Lung (tissue), 12 donors: ENCODE measurements around the gene DNAH14. TPM values are rescaled to one million over a fixed set of nuclear protein-coding genes. Genes with fewer than 3 reads are reported as not detected.

Experiments used
- ATAC-seq: fragments of 200-7000 bp; cut with Tn5 transposase; one replicate; pipeline ENCODE4 v1.9.1; 2020; ENCODE audit warnings: moderate number of reproducible peaks; ENCODE audit not compliant: insufficient read depth, low FRiP score
- DNase-seq, 3 donors: peaks; one replicate each; pipeline ENCODE4 v3.0.0-alpha.2; 2013 to 2017
- H3K27ac ChIP-seq, 2 donors: one replicate each; pipeline ENCODE4 v1.5.1; 2013; ENCODE audit warnings: mild to moderate bottlenecking in 2 of 2, moderate library complexity in 2 of 2, control low read depth in 1 of 2, inconsistent platforms in 1 of 2, low read depth in 1 of 2, low read length in 1 of 2
- H3K27me3 ChIP-seq, 3 donors: one replicate each; pipeline ENCODE4 v1.5.1; 2013; ENCODE audit warnings: low read length in 2 of 3; ENCODE audit not compliant: control insufficient read depth in 3 of 3, insufficient read depth in 3 of 3
- H3K36me3 ChIP-seq, 4 donors: one replicate each; pipeline ENCODE4 v1.5.1; 2013; ENCODE audit warnings: low read length in 4 of 4, mild to moderate bottlenecking in 1 of 4, moderate library complexity in 1 of 4; ENCODE audit not compliant: control insufficient read depth in 4 of 4, insufficient read depth in 4 of 4
- H3K4me1 ChIP-seq, 5 donors: one replicate each; pipeline ENCODE4 v1.5.1; 2013; ENCODE audit warnings: low read length in 5 of 5, mild to moderate bottlenecking in 2 of 5, moderate library complexity in 1 of 5; ENCODE audit not compliant: control insufficient read depth in 5 of 5, insufficient read depth in 5 of 5
- H3K4me3 ChIP-seq: one replicate; pipeline ENCODE4 v1.5.1; 2013; ENCODE audit warnings: mild to moderate bottlenecking, control low read depth, moderate library complexity
- H3K9ac ChIP-seq, 2 donors: one replicate each; pipeline ENCODE4 v1.5.1; 2013; ENCODE audit warnings: low read length in 2 of 2, control low read depth in 1 of 2; ENCODE audit not compliant: insufficient read depth in 1 of 2
- H3K9me3 ChIP-seq, 4 donors: one replicate each; pipeline ENCODE4 v1.5.1; 2013; ENCODE audit warnings: low read length in 3 of 4, mild to moderate bottlenecking in 1 of 4, moderate library complexity in 1 of 4; ENCODE audit not compliant: control insufficient read depth in 4 of 4, insufficient read depth in 3 of 4
- WGBS, 2 donors: extraction: QIAGEN DNeasy Blood & Tissue Kit; methylation state at CpG; one replicate each; pipeline ENCODE4 v1.1.7; 2013; 5-methylcytosine and 5-hydroxymethylcytosine counted together
- polyA plus RNA-seq, 2 donors: library from polyadenylated mRNA; stranded (reverse); fragments of 200-250 nt; gene quantifications; one replicate each; pipeline ENCODE4 v1.2.1, GENCODE V29; 2013
- total RNA-seq, 2 donors: library from RNA; depleted of rRNA in 1 of 2; stranded (reverse); fragments of >200 nt in 1 of 2; gene quantifications; one replicate each; pipeline ENCODE4 v1.2.1, GENCODE V29; 2014 to 2021
- TF ChIP-seq, protein P1 (sequence below): IDR thresholded peaks from 2 replicates; pipeline ENCODE4 v1.5.1; 2012; ENCODE audit warnings: mild to moderate bottlenecking; ENCODE audit errors: control extremely low read depth, extremely low read depth
- donor health status: control.
- donor health status: control.
- donor health status: Bipolar disorder and iron deficiency.
- donor health status: healthy.
- donor health status: DM: yes; HTN: yes; CAD: no.

Gene DNAH14
- total and polyA plus RNA-seq, 4 donors: 3.0 to 61.3 (median 7.9) TPM

- Histone ChIP-seq H3K9ac (no peak overlapping the region), H3K36me3 (no peaks in the 10 kb centered on the region), H3K4me3 (no peak overlapping the region), H3K4me1 (no peaks in the 10 kb centered on the region), H3K9me3 (peaks cover 0 to 2% (median 0%) of the 10 kb centered on the region in 4 donors), H3K27ac (no peak overlapping the region), H3K27me3 (no peaks in the 10 kb centered on the region)
- ATAC-seq (no peak), DNase-seq (no peak)
- WGBS, 2 donors: 95 to 97% methylated on average over 1 of the region's 1 CpG
- TF ChIP-seq, protein P1, sequence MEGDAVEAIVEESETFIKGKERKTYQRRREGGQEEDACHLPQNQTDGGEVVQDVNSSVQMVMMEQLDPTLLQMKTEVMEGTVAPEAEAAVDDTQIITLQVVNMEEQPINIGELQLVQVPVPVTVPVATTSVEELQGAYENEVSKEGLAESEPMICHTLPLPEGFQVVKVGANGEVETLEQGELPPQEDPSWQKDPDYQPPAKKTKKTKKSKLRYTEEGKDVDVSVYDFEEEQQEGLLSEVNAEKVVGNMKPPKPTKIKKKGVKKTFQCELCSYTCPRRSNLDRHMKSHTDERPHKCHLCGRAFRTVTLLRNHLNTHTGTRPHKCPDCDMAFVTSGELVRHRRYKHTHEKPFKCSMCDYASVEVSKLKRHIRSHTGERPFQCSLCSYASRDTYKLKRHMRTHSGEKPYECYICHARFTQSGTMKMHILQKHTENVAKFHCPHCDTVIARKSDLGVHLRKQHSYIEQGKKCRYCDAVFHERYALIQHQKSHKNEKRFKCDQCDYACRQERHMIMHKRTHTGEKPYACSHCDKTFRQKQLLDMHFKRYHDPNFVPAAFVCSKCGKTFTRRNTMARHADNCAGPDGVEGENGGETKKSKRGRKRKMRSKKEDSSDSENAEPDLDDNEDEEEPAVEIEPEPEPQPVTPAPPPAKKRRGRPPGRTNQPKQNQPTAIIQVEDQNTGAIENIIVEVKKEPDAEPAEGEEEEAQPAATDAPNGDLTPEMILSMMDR: no peak
Observed at GRCh38 chr1:225435487-225435886, 506.0 kb downstream of the DNAH14 start.

DNA sequence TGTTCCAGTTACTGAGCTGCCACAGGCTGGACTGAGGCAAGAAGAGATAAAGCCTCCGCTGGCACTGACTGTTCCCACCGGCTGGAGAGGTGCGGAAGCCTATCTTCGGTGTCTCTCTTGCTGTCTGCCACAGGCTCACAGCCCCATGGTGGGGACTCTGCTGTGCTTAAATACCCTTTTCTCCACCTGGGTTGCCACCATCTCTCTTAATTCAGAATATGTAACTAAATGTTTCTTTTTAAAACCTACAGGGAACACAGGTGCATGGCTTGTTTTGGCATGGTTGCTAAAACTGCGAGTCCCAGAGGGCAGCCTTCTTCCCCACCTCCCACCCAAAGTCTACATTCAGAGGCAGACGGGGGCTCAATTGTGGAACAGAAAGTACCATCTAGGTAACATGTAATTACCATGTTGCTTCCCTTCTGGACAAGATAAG, 506.5 kb downstream of the DNAH14 start:
- TF ChIP-seq, protein P1: no peak
- ATAC-seq (no peak), DNase-seq (no peak)
- 76 to 77% methylated on average over 6 of the region's 6 CpGs for WGBS, 2 donors
- no peaks in the 10 kb centered on the region for H3K27me3 ChIP-seq
- no peaks in the 10 kb centered on the region for H3K36me3 ChIP-seq
- no peak overlapping the region for H3K9ac ChIP-seq
- H3K4me1 ChIP-seq: peaks cover 0 to under 1% (median 0%) of the 10 kb centered on the region in 5 donors
- H3K27ac ChIP-seq: no peak overlapping the region
- H3K9me3 ChIP-seq: peaks cover 0 to 2% (median 0%) of the 10 kb centered on the region in 4 donors
- H3K4me3 ChIP-seq: no peak overlapping the region

- Histone ChIP-seq H3K4me3 (no peak overlapping the region), H3K9me3 (no peaks in the 10 kb centered on the region), H3K36me3 (no peaks in the 10 kb centered on the region), H3K9ac (no peak overlapping the region), H3K27ac (no peak overlapping the region), H3K4me1 (peaks cover 0 to 5% (median 0%) of the 10 kb centered on the region in 5 donors), H3K27me3 (no peaks in the 10 kb centered on the region)
- WGBS, 2 donors: 86 to 89% methylated on average over 5 of the region's 5 CpGs
- DNase-seq (peak in 2 of 3 donors; percentile 32 to 62), ATAC-seq (no peak)
- TF ChIP-seq, protein P1: no peak
Observed at GRCh38 chr1:225437710-225438437, 508.4 kb downstream of the DNAH14 start.
